HepG2 (cell line): ENCODE data around the gene RAD50. TPM values are rescaled to one million over a fixed set of nuclear protein-coding genes. Genes with fewer than 3 reads are reported as not detected.

Experiments
- ATAC-seq: fragments of 200-7000 bp; cut with Tn5 transposase; 3 replicates; pipeline ENCODE4 v1.9.1; 2020; ENCODE audit warnings: mild to moderate bottlenecking, moderate library complexity
- BruUV-seq: library from RNA; stranded (reverse); fragments of 400-500 nt; replicated peaks from 2 replicates; lab custom pipeline; 2021; lab: Mats Ljungman, UMichigan
- CTCF ChIA-PET: fragments of 300-600 bp; formaldehyde crosslinking; extraction: SDS; loops from one replicate; lab custom pipeline; 2021; ENCODE audit warnings: low total read pairs, inconsistent platforms, low intra/inter-chr PET ratio; lab: Yijun Ruan, JAX
- POLR2A ChIA-PET: fragments of 350-600 bp; sonication (Branson Sonifier 250); formaldehyde crosslinking; loops from one replicate; lab custom pipeline; 2020; ENCODE audit warnings: antibody characterized with exemption, inconsistent platforms; lab: Yijun Ruan, JAX
- DNase-seq: peaks from one replicate; pipeline ENCODE4 v3.0.0-alpha.2; 2015; ENCODE audit warnings: low spot score
- FAIRE-seq: peaks from 3 replicates; lab custom pipeline; 2011; peaks lifted over from hg19 to GRCh38; lab: Jason Lieb, UNC
- H2AFZ ChIP-seq: one replicate; pipeline ENCODE4 v1.6.1; 2011; ENCODE audit warnings: low read length, inconsistent platforms
- H3K27ac ChIP-seq: fragments of 300-600 bp; 3 replicates; pipeline ENCODE4 v1.8.0; 2011; ENCODE audit warnings: mixed run types, mild to moderate bottlenecking, mixed read lengths, low read length, inconsistent platforms; ENCODE audit not compliant: insufficient read depth; ENCODE audit errors: extremely low read length
- H3K27me3 ChIP-seq, 2 experiments: fragments of 200-600 bp in 1 of 2; 2 replicates in 1 of 2; 3 replicates in 1 of 2; pipeline versions ENCODE4 v1.6.0 to v1.8.0; 2011; ENCODE audit warnings: low read length in 2 of 2, mild to moderate bottlenecking in 2 of 2, moderate library complexity in 2 of 2, inconsistent platforms in 1 of 2; ENCODE audit not compliant: insufficient read depth in 2 of 2, control insufficient read depth in 1 of 2
- H3K36me3 ChIP-seq, 2 experiments: fragments of 200-600 bp in 1 of 2; replicated peaks in 1 of 2; 2 replicates in 1 of 2; 3 replicates in 1 of 2; pipeline versions ENCODE4 v1.5.1 to v1.8.0; 2011; ENCODE audit warnings: low read length in 2 of 2, inconsistent platforms in 1 of 2; ENCODE audit not compliant: insufficient read depth in 2 of 2, control insufficient read depth in 1 of 2
- H3K4me1 ChIP-seq: 2 replicates; pipeline ENCODE4 v1.5.1; 2012; ENCODE audit warnings: low read length, inconsistent platforms; ENCODE audit not compliant: insufficient read depth
- H3K4me2 ChIP-seq: 2 replicates; pipeline ENCODE4 v1.6.0; 2011; ENCODE audit warnings: low read depth, low read length, inconsistent platforms
- H3K4me3 ChIP-seq, 3 experiments: fragments of 200-600 bp in 1 of 3; sonication (generic), shearing (Covaris generic) in 1 of 3; replicated peaks in 1 of 3; 2 replicates each; pipeline ENCODE4 v1.5.1; 2011 to 2016; ENCODE audit warnings: low read length in 3 of 3, inconsistent platforms in 2 of 3, low read depth in 2 of 3, mild to moderate bottlenecking in 2 of 3, control low read depth in 1 of 3, mixed read lengths in 1 of 3; ENCODE audit not compliant: insufficient read depth in 1 of 3
- H3K79me2 ChIP-seq: one replicate; pipeline ENCODE4 v1.6.1; 2011; ENCODE audit warnings: low read length, inconsistent platforms; ENCODE audit not compliant: insufficient read depth
- H3K9ac ChIP-seq: 2 replicates; pipeline ENCODE4 v1.6.0; 2011; ENCODE audit warnings: mild to moderate bottlenecking, low read depth, low read length, inconsistent platforms; ENCODE audit not compliant: insufficient read depth
- H3K9me3 ChIP-seq: 2 replicates; pipeline ENCODE4 v1.5.1; 2012; ENCODE audit warnings: mild to moderate bottlenecking, low read length
- H4K20me1 ChIP-seq: 2 replicates; pipeline ENCODE4 v1.6.0; 2011; ENCODE audit warnings: inconsistent platforms, mild to moderate bottlenecking, low read length, moderate library complexity; ENCODE audit not compliant: insufficient read depth
- ARID2 ChIP-seq: sonication (generic); formaldehyde crosslinking; IDR thresholded peaks from 2 replicates; pipeline ENCODE4 v1.8.1; 2022; ENCODE audit warnings: mild to moderate bottlenecking, missing genetic modification reagents, borderline replicate concordance
- CENPT ChIP-seq: sonication (generic); formaldehyde crosslinking; IDR thresholded peaks from 2 replicates; pipeline ENCODE4 v1.8.0; 2022; ENCODE audit warnings: low read depth, mild to moderate bottlenecking, moderate library complexity, missing genetic modification reagents
- HNF4A ChIP-seq: sonication (generic); formaldehyde crosslinking; IDR thresholded peaks from 2 replicates; pipeline ENCODE4 v1.4.0; 2020; ENCODE audit warnings: missing genetic modification reagents
- IRF9 ChIP-seq: sonication (generic); formaldehyde crosslinking; IDR thresholded peaks from 2 replicates; pipeline ENCODE4 v1.8.0; 2022; ENCODE audit warnings: missing genetic modification reagents, mild to moderate bottlenecking, borderline replicate concordance
- PAWR ChIP-seq: sonication (generic); formaldehyde crosslinking; IDR thresholded peaks from 2 replicates; pipeline ENCODE4 v1.4.0; 2020; ENCODE audit warnings: missing genetic modification reagents, mild to moderate bottlenecking, borderline replicate concordance
- SETDB1 ChIP-seq: sonication (generic); formaldehyde crosslinking; IDR thresholded peaks from 2 replicates; pipeline ENCODE4 v1.5.1; 2020; ENCODE audit warnings: missing genetic modification reagents, mild to moderate bottlenecking, borderline replicate concordance
- ZGPAT ChIP-seq: IDR thresholded peaks from 2 replicates; pipeline ENCODE4 v1.6.1; 2016; ENCODE audit warnings: mild to moderate bottlenecking
- WGBS: methylation state at CpG from one replicate; pipeline ENCODE4 v1.1.6; 2017; ENCODE audit warnings: low lambda C conversion rate; 5-methylcytosine and 5-hydroxymethylcytosine counted together
- in situ Hi-C: cut with HindIII; loops from 2 replicates; pipeline ENCODE4 v1.10.0; 2017; ENCODE audit warnings: low pct_unique_long_range_greater_than_20kb; ENCODE audit not compliant: extremely low pct_ligation_motif_present
- intact Hi-C: fragments of 100-400 bp; cut with micrococcal nuclease; formaldehyde crosslinking; loops from one replicate; pipeline ENCODE4 v1.10.0; 2022; ENCODE audit not compliant: unreplicated experiment
- polyA plus RNA-seq, 8 experiments: library from polyadenylated mRNA; depleted of rRNA in 3 of 8; stranded (reverse) in 7 of 8; unstranded in 1 of 8; fragments of >200 nt; fragmentation: Illumina TruSeq in 4 of 8; extraction: Trizol in 4 of 8; gene quantifications; 2 replicates each; pipeline versions ENCODE4 v1.2.1 to v1.2.3, GENCODE V29; 2011 to 2016; ENCODE audit warnings: low read depth in 4 of 8, missing spikeins in 1 of 8, mixed read lengths in 1 of 8; ENCODE audit not compliant: insufficient read depth in 1 of 8
- total RNA-seq, 5 experiments: library from RNA; depleted of rRNA; stranded (reverse); fragments of >200 nt; fragmentation: Illumina TruSeq; extraction: Trizol; gene quantifications; 2 replicates each; pipeline ENCODE4 v1.2.3, GENCODE V29; 2016; ENCODE audit warnings: low read depth in 1 of 5

RAD50 gene
- total and polyA plus RNA-seq, 2 of the 13 experiments (the other 11 are each of a cell fraction or from before 2014, with no cell fraction given), result 19.2 to 23.4 TPM

- no peak for DNase-seq
- no peak overlapping the region for H3K4me2 ChIP-seq
- ATAC-seq, result no peak
- no peaks in the 10 kb centered on the region for H3K9me3 ChIP-seq
- H3K27ac ChIP-seq, result no peak overlapping the region
- no peak overlapping the region for H3K4me3 ChIP-seq
- H3K9ac ChIP-seq, result no peak overlapping the region
- no TSS peak for BruUV-seq
- CTCF ChIA-PET, result no interaction called here
- in situ Hi-C loops, result no loop called here
- H3K4me1 ChIP-seq, result peaks cover 21% of the 10 kb centered on the region
- no peak for TF ChIP-seq HNF4A
- TF ChIP-seq ZGPAT (CRISPR knock-in tag), result no peak
- no peak for TF ChIP-seq IRF9 (CRISPR knock-in tag)
- no peak for TF ChIP-seq SETDB1
- TF ChIP-seq PAWR (CRISPR knock-in tag), result no peak
- no peak for TF ChIP-seq CENPT (CRISPR knock-in tag)
- no peak for TF ChIP-seq ARID2 (CRISPR knock-in tag)
- TF ChIP-seq, all 625 proteins: peak for 0
- 61% methylated on average over 2 of the region's 2 CpGs for WGBS
- FAIRE-seq, result no peak
- intact Hi-C loops, result no loop called here
- no peaks in the 10 kb centered on the region; a peak in 1 of 5 replicates for H3K27me3 ChIP-seq
- POLR2A ChIA-PET, result no interaction called here
- no peak overlapping the region for H2AFZ ChIP-seq
- H4K20me1 ChIP-seq, result no peaks in the 10 kb centered on the region
- no peaks in the 10 kb centered on the region for H3K36me3 ChIP-seq
- H3K79me2 ChIP-seq, result no peaks in the 10 kb centered on the region
Measured at GRCh38 chr5:132681476-132681831, 124.7 kb downstream of the RAD50 start.
